GM12892 (cell line): ENCODE results near the gene PDXDC1.
"Not testable (repeated sequence)": the region's sequence is repeated elsewhere in the genome, so short reads cannot be mapped to it uniquely, and the experiment has no call there.

Source experiments
- POLR2A ChIP-seq: IDR thresholded peaks from 2 replicates; pipeline ENCODE4 v1.6.1; 2011; ENCODE audit warnings: low read depth, low read length, control low read depth
- POLR2AphosphoS5 ChIP-seq: IDR thresholded peaks from 2 replicates; pipeline ENCODE4 v1.6.1; 2011; ENCODE audit warnings: low read depth, low read length, control low read depth
- TAF1 ChIP-seq: IDR thresholded peaks from 2 replicates; pipeline ENCODE4 v1.6.1; 2011; ENCODE audit warnings: low read depth, mild to moderate bottlenecking, control low read depth, low read length, borderline replicate concordance

DNA sequence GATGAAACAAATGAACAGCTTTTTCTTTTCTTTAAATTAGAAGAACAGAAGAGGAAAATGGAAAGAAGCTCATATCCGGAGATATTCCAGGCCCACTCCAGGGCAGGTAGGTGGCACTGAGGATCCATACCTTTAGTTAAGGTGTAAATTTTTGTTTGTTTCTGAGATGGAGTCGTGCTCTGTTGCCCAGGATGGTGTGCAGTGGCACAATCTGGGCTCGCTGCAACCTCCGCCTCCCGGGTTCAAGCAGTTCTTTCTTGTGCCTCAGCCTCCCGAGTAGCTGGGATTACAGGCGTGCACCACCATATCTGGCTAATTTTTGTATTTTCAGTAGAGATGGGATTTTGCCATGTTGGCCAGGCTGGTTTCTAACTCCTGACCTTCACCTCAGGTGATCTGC is 23.5 kb downstream of the PDXDC1 start:
- not testable (repeated sequence) for TF ChIP-seq POLR2AphosphoS5, POLR2A, TAF1
